ENCODE data around the gene TEDC2. TPM values are rescaled to one million over a fixed set of nuclear protein-coding genes. Genes with fewer than 3 reads are reported as not detected.

The TEDC2 gene
- total and polyA plus RNA-seq, 2 of the 8 experiments (the other 6 are each of a cell fraction or from before 2014, with no cell fraction given) = 54.6 to 55.6 TPM

DNA sequence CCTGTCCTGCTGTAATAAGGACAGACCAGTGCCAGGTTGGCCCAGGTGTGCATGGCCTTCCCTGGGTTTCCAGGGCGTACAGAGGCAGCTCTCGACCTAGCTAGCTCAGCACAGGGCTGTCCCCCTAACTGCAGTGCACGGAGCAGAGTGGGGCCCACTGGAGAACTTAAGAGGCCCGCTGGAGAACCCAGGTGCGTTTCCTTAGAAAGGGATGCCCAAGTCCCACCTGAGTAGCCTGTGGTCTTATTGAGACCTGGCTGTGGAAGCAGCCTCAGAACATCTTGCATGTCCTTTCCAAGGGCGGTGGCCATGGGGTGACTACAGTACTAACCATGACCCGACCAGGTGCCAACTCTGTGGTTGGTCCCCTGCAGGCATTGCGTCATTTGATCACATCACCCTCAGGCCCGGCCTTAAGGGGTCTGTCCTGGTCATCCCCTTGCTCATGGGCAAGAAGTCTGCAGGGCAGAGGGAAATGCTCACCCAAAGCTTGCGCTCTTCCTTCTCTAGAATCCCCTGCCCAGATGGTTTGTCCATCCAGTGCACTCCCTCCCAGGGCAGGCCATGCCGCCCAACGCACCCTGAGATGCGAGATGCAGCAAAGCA, 34.0 kb upstream of the TEDC2 start (continued):
- TF ChIP-seq, protein P1, sequence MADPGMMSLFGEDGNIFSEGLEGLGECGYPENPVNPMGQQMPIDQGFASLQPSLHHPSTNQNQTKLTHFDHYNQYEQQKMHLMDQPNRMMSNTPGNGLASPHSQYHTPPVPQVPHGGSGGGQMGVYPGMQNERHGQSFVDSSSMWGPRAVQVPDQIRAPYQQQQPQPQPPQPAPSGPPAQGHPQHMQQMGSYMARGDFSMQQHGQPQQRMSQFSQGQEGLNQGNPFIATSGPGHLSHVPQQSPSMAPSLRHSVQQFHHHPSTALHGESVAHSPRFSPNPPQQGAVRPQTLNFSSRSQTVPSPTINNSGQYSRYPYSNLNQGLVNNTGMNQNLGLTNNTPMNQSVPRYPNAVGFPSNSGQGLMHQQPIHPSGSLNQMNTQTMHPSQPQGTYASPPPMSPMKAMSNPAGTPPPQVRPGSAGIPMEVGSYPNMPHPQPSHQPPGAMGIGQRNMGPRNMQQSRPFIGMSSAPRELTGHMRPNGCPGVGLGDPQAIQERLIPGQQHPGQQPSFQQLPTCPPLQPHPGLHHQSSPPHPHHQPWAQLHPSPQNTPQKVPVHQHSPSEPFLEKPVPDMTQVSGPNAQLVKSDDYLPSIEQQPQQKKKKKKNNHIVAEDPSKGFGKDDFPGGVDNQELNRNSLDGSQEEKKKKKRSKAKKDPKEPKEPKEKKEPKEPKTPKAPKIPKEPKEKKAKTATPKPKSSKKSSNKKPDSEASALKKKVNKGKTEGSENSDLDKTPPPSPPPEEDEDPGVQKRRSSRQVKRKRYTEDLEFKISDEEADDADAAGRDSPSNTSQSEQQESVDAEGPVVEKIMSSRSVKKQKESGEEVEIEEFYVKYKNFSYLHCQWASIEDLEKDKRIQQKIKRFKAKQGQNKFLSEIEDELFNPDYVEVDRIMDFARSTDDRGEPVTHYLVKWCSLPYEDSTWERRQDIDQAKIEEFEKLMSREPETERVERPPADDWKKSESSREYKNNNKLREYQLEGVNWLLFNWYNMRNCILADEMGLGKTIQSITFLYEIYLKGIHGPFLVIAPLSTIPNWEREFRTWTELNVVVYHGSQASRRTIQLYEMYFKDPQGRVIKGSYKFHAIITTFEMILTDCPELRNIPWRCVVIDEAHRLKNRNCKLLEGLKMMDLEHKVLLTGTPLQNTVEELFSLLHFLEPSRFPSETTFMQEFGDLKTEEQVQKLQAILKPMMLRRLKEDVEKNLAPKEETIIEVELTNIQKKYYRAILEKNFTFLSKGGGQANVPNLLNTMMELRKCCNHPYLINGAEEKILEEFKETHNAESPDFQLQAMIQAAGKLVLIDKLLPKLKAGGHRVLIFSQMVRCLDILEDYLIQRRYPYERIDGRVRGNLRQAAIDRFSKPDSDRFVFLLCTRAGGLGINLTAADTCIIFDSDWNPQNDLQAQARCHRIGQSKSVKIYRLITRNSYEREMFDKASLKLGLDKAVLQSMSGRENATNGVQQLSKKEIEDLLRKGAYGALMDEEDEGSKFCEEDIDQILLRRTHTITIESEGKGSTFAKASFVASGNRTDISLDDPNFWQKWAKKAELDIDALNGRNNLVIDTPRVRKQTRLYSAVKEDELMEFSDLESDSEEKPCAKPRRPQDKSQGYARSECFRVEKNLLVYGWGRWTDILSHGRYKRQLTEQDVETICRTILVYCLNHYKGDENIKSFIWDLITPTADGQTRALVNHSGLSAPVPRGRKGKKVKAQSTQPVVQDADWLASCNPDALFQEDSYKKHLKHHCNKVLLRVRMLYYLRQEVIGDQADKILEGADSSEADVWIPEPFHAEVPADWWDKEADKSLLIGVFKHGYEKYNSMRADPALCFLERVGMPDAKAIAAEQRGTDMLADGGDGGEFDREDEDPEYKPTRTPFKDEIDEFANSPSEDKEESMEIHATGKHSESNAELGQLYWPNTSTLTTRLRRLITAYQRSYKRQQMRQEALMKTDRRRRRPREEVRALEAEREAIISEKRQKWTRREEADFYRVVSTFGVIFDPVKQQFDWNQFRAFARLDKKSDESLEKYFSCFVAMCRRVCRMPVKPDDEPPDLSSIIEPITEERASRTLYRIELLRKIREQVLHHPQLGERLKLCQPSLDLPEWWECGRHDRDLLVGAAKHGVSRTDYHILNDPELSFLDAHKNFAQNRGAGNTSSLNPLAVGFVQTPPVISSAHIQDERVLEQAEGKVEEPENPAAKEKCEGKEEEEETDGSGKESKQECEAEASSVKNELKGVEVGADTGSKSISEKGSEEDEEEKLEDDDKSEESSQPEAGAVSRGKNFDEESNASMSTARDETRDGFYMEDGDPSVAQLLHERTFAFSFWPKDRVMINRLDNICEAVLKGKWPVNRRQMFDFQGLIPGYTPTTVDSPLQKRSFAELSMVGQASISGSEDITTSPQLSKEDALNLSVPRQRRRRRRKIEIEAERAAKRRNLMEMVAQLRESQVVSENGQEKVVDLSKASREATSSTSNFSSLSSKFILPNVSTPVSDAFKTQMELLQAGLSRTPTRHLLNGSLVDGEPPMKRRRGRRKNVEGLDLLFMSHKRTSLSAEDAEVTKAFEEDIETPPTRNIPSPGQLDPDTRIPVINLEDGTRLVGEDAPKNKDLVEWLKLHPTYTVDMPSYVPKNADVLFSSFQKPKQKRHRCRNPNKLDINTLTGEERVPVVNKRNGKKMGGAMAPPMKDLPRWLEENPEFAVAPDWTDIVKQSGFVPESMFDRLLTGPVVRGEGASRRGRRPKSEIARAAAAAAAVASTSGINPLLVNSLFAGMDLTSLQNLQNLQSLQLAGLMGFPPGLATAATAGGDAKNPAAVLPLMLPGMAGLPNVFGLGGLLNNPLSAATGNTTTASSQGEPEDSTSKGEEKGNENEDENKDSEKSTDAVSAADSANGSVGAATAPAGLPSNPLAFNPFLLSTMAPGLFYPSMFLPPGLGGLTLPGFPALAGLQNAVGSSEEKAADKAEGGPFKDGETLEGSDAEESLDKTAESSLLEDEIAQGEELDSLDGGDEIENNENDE (IDR thresholded peaks at IDR 0.05; ENCODE audit: insufficient replicate concordance, low read length) = no peak
- no peak for TF ChIP-seq EP300 (IDR thresholded peaks at IDR 0.05; ENCODE audit: borderline replicate concordance in 1 of 2, low read depth in 2 of 2, low read length in 2 of 2)
